Right lung (tissue), 5 donors: ENCODE data around the gene EMSY. TPM values are rescaled to one million over a fixed set of nuclear protein-coding genes. Genes with fewer than 3 reads are reported as not detected.

ENCODE experiments used
- DNase-seq, 2 donors: peaks; one replicate each; pipeline ENCODE4 v3.0.0-alpha.2; 2013
- polyA plus RNA-seq, 5 donors: library from polyadenylated mRNA; unstranded; fragments of 120-200 nt; gene quantifications; one replicate each; pipeline versions ENCODE4 v1.2.1 to v1.2.3, GENCODE V29; 2013; ENCODE audit warnings: inconsistent platforms in 1 of 5, low replicate concordance in 1 of 5; ENCODE audit not compliant: insufficient read length in 5 of 5, insufficient read depth in 1 of 5

Gene EMSY
- polyA plus RNA-seq, 5 donors, result 27.5 to 44.7 (median 37.6) TPM

DNA sequence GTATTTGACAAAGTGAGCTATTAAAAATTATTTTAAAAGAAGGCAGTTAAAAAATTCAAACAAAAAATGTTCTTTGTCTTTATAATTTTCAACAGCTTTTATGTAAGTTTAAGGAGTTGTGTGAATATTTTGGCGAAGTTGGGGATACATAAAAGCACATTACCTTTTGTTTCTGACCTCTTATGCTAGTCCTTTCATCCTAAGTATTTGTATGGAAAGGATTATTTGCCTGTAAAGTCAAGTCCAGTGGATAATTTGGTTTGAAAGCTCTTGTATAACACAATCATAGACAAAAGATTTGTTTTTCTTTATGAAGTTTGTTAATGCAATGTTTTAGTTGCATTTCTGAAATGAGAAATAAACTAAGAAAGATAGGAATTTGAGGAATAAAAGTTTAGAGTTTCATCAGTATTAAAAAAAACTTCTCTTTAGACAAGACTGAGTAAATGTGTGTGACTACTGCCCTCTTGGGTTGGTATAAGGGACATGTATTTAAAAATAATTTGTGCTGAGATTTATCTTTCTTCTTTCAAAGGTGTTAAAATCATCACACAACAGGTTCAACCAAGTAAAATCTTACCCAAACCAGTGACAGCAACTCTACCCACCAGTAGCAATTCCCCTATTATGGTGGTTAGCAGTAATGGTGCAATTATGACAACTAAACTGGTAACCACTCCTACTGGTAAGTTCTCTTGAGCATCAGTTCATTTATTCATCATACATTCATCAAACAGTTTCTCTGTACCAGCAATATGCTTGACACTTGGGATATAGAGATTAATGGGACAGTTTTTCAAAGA, 68.2 kb downstream of the EMSY start:
- peak; percentile 20 to 32 for DNase-seq

DNA sequence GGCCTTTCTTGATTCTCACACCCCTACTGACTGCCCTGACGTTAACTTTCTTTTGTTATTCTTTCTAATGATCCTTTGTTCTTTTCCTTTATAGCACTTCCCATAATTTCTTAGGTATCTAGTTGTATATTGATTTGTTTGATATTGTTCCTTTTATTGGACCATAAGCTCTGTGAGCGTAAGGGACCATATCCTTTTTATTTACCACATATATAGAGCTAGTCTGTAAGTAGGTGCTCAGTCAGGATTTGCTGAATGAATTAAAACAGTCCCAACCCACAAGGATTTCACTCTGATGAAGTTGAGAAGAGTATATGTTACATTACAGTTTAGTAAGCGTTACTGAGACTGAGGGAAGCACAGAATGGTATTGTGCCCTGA, 68.8 kb downstream of the EMSY start:
- DNase-seq, result no peak

- DNase-seq, result no peak
Observed at GRCh38 chr11:76515494-76515893, 70.7 kb downstream of the EMSY start.

DNA sequence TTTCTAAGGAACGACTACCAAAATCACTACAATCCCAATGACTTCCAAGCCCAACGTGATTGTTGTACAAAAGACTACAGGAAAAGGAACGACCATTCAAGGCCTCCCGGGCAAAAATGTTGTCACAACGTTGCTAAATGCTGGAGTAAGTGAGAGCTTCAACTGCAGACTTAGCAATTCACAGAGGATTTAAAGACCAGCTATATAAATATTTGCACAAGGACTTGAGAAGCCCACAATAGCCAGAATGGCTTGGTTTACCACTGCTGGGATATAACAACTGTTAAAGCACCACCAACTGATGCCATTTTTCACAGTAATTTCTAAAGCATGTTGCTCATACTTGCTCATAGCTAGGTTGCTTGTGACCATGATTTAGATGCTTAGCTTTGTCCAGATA, 78.3 kb downstream of the EMSY start:
- DNase-seq, result no peak

DNA sequence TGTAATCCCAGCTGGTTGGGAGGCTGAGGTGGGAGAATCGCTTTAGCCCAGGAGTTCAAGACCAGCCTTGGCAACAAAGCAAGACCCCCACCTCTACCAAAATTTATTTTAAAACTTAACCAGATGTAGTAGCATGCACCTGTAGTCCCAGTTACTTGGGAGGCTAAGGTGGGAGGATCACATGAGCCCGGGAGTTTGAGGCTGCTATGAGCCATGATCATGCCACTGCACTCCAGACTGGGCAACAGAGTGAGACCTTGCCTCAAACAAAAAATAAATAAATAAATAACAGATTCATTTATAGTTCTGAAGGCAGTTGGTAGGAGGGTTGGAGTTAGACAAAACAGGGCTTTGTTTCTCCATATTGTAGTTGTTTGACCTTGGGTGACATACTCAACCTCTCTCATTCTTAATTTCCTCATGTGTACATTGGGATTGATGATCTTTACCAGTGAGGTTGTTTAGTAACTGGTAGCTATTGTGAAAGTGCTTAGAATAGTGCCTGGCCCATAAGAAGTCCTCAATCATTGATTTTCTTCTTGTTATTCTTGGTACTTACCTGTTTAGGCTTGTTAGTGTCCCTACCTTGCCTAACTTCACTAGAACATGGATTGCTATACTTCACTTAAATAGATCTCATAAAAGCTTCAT, 79.1 kb downstream of the EMSY start:
- no peak for DNase-seq

DNA sequence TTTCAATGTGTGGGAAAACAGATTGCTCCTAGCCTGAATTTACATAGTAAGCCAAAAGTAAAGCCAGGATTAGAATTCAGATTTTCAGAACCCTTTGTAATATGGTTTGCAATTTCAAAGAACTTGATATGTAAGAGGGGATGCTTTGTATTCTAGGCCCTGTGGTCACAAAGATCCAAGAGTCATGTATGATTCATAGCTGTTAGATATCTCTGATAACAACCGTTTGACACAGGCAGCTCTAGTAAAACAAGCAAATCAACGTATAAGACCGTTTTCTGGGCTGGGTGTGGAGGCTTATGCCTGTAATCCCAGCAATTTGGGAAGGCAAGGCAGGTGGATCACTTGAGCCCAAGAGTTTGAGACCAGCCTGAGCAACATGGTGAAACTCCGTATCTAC, 79.6 kb downstream of the EMSY start:
- DNase-seq, result no peak

- DNase-seq, result peak in 1 of 2 donors; percentile 18
Observed at GRCh38 chr11:76524919-76525318, 80.1 kb downstream of the EMSY start.

GRCh38 chr11:76526878-76527277, 82.1 kb downstream of the EMSY start:
- no peak for DNase-seq

GRCh38 chr11:76542436-76542835, 97.6 kb downstream of the EMSY start:
- no peak for DNase-seq

DNA sequence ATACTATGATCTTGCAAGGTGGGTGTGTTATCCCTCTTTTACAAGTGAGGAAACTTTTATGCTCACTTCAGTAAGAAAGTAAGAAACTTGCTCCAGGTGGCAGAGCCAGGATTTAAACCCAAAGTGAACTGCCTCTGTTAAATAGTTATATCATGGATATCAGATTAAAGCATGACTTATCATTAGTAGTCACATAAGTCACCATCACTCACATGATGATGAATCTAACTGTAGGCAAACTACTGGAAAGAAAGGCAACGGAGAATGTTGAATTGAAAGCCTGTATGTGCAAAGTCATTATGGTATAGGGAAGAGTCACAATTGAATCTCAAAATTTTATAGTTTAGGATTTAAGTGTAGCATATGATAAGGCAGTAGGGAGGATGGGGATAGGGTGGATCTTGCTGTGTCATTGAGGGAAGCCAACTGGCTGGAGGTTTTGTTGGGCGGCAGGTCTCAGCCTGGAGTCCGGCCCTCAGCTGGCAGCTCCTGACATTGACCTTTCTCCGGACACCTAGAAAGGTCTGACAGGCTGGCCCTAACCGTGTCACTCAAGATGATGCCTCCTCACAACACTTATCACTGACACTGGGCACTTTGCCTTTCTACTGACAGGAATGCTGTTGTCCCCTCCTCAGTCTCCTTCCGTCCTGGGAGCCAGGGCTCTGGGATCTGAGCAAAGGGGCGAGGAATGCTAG, 98.3 kb downstream of the EMSY start:
- DNase-seq, result no peak

GRCh38 chr11:76550781-76551180, 106.0 kb downstream of the EMSY start:
- no peak for DNase-seq

DNA sequence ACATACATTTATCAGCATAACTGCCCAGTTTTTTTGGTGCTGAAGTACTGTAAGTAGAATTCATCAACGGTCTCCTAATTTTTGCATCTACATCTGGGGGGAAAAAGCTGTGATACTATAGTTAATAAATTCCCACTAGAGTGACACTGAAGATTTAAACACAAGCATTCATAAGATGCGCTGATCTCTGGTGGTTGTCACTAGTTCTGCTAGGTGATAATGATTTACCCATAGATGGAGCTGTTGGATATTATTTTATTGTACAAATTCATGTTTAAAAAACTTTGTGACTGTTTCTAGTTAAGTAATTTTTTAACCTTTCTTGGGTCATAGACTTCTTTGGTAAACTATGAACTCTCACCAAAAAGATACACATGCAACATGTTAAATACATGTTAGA, 106.6 kb downstream of the EMSY start:
- no peak for DNase-seq

DNA sequence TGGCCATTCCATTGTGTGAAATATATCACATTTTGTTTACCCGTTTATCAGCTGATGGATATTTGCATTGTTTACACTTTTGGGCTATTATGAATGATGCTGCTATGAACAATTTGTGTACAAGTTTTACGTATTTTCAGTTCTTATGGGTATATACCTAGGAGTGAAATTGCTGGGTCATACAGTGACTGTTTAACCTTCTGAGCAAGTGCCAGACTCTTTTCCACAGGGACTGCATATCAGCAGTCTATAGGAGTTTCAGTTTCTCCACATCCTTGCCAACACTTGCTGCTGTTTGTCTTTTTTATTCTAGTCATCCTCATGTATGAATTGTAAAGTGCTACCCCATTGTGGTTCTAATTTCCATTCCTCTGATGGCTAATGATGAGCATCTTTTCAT, 108.2 kb downstream of the EMSY start:
- DNase-seq, result no peak

GRCh38 chr11:76553554-76554476, 109.0 kb downstream of the EMSY start:
- no peak for DNase-seq

- no peak for DNase-seq
Observed at GRCh38 chr11:76554767-76555166, 109.9 kb downstream of the EMSY start.

DNA sequence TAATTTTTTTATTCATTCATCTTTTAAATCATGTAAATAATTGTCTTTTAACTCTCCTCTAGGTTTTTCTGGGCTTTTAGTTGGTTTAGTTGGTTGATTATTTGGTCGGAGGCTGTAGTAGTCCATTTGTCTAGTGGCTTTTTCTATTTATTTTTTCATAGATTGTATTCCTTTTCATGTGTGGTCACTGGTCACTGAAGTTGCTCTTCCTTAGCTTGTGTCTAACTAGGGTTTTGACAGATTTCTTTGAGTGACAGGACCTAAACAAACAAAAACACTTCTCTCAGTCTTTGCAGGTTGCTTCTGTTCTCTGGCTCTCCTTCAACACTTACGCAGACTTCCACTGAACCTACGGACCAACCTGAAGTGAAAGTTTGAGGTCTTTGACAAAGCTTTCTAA, 112.6 kb downstream of the EMSY start:
- no peak for DNase-seq

- no peak for DNase-seq
Observed at GRCh38 chr11:76558473-76558872, 113.7 kb downstream of the EMSY start.

- no peak for DNase-seq
Observed at GRCh38 chr11:76558891-76559290, 114.1 kb downstream of the EMSY start.

DNA sequence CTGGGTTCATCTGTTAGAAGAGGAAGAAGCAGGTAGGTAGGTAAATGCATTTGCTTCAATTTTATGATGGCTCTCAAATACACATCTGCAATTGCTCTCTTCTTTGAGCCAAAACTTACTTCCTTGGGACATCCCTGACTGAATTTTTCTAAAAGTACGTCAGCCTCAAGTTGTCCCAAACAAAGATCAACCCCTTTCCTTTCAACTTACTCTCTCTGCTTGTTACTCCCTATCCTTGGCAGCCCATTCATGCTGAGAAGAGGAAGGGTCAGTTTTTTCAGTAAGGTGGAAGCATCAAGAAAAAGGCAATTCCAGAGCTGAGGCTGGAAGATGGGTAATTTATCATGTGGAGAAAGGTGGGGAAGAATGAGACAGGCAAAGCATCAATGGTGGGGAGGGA, 114.5 kb downstream of the EMSY start:
- no peak for DNase-seq

DNA sequence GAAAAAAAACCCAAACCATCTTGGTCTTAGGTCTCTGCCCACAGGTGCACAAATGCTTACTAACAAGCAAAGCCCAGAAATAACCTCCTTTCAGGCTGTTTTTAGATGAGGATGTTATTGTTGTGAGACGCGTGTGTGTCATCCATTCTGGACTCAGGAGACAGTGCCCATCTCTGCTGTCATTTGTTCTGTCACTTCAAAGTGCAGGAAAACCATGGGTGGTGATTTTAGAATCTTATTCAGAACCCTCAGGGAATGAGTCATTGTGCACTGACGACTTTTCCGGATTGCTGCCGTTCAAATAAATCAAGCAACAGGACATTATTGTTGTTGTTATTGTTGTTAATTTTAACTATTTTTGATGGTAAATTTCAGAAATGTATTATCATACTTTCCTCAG, 115.4 kb downstream of the EMSY start:
- no peak for DNase-seq

- no peak for DNase-seq
Observed at GRCh38 chr11:76561245-76561644, 116.4 kb downstream of the EMSY start.

DNA sequence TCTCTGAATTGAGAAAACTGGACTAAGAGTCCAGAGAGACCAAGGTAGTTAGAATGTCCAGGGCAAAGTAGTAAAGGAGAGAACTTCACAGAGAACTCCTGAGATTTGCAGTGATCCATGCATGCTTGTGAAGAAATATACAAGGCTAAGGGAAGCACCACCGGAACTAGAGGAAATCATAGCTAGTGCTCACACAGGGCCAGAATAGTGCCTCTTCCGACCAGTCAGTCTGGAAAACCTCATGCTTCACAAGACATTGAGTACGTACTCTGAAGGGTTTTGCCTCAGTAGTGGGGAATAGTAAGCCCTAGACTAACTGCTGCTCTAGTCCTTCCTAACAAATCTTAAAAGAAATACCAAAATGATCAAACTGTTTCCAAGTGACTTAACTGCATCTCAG, 117.7 kb downstream of the EMSY start:
- DNase-seq, result no peak
